Activated CD4-positive, alpha-beta T cell treated with anti-CD3 and anti-CD28 coated beads, Interleukin-2, Interleukin-4, amounts not matched to agents 100 ng/mL and 50 ng/mL, durations not matched to agents 16 hours and 8 hours (primary cell): Measurements from ENCODE around the gene GGCT.
"Not testable (repeated sequence)": the region's sequence is repeated elsewhere in the genome, so short reads cannot be mapped to it uniquely, and the experiment has no call there.

Experiments
- DNase-seq: peaks from one replicate; pipeline ENCODE4 v3.0.0-alpha.2; 2020; ENCODE audit warnings: low spot score

Gene GGCT

GRCh38 chr7:30515761-30516160, 11.1 kb upstream of the GGCT start:
- DNase-seq = no peak

GRCh38 chr7:30514776-30515175, 10.1 kb upstream of the GGCT start:
- DNase-seq = no peak

- no peak for DNase-seq
Measured at GRCh38 chr7:30514177-30514576, 9.5 kb upstream of the GGCT start.

GRCh38 chr7:30513762-30514161, 9.1 kb upstream of the GGCT start:
- no peak for DNase-seq

- DNase-seq = no peak
Measured at GRCh38 chr7:30511973-30512662, 7.5 kb upstream of the GGCT start.

GRCh38 chr7:30511494-30511893, 6.9 kb upstream of the GGCT start:
- no peak for DNase-seq

- DNase-seq = peak; percentile 35
Measured at GRCh38 chr7:30510124-30511075, 5.8 kb upstream of the GGCT start.

- not testable (repeated sequence) for DNase-seq
Measured at GRCh38 chr7:30509171-30509857, 4.7 kb upstream of the GGCT start.

- DNase-seq = not testable (repeated sequence)
Measured at GRCh38 chr7:30507346-30507900, 2.8 kb upstream of the GGCT start.

- DNase-seq = no peak
Measured at GRCh38 chr7:30505174-30505697, 607 bp upstream of the GGCT start.

- DNase-seq = no peak
Measured at GRCh38 chr7:30503274-30504212, 1.1 kb downstream of the GGCT start.

GRCh38 chr7:30502470-30503251, 2.0 kb downstream of the GGCT start:
- no peak for DNase-seq

GRCh38 chr7:30501264-30501663, 3.4 kb downstream of the GGCT start:
- no peak for DNase-seq

GRCh38 chr7:30493228-30493627, 11.4 kb downstream of the GGCT start:
- no peak for DNase-seq

GRCh38 chr7:30491417-30491816, 13.2 kb downstream of the GGCT start:
- no peak for DNase-seq

GRCh38 chr7:30487371-30487770, 17.3 kb downstream of the GGCT start:
- no peak for DNase-seq

- DNase-seq = no peak
Measured at GRCh38 chr7:30485667-30486066, 19.0 kb downstream of the GGCT start.

GRCh38 chr7:30481416-30481815, 23.2 kb downstream of the GGCT start:
- DNase-seq = not testable (repeated sequence)

GRCh38 chr7:30479202-30480120, 25.2 kb downstream of the GGCT start:
- peak; percentile 52 for DNase-seq
